COR-L47 (cell line): ENCODE data around the gene HTT.

Source experiments
- DNase-seq: peaks from one replicate; lab custom pipeline; 2025; lab: John Stamatoyannopoulos, UW

The HTT gene

GRCh38 chr4:3234171-3235029 lies 159.9 kb downstream of the HTT start:
- no peak for DNase-seq

- no peak for DNase-seq
Observed at GRCh38 chr4:3235030-3235345, 160.5 kb downstream of the HTT start.

GRCh38 chr4:3235581-3235980 lies 161.1 kb downstream of the HTT start:
- no peak for DNase-seq

- DNase-seq = no peak
Observed at GRCh38 chr4:3236326-3236878, 161.9 kb downstream of the HTT start.

GRCh38 chr4:3237266-3237665 lies 162.8 kb downstream of the HTT start:
- DNase-seq = no peak

- DNase-seq = no peak
Observed at GRCh38 chr4:3237712-3238560, 163.5 kb downstream of the HTT start.

GRCh38 chr4:3238721-3239120 lies 164.2 kb downstream of the HTT start:
- no peak for DNase-seq

GRCh38 chr4:3239303-3239702 lies 164.8 kb downstream of the HTT start:
- DNase-seq = no peak

- peak; percentile 97 for DNase-seq
Observed at GRCh38 chr4:3239998-3240920, 165.8 kb downstream of the HTT start.

GRCh38 chr4:3240936-3241522 lies 166.5 kb downstream of the HTT start:
- DNase-seq = peak; percentile 73

GRCh38 chr4:3241898-3242524 lies 167.5 kb downstream of the HTT start:
- no peak for DNase-seq

- DNase-seq = peak; percentile 38
Observed at GRCh38 chr4:3243136-3243780, 168.8 kb downstream of the HTT start.

- DNase-seq = no peak
Observed at GRCh38 chr4:3244002-3244401, 169.5 kb downstream of the HTT start.

GRCh38 chr4:3244747-3245146 lies 170.3 kb downstream of the HTT start:
- DNase-seq = no peak

GRCh38 chr4:3245676-3246075 lies 171.2 kb downstream of the HTT start:
- no peak for DNase-seq

- DNase-seq = no peak
Observed at GRCh38 chr4:3246458-3247398, 172.2 kb downstream of the HTT start.

GRCh38 chr4:3247399-3248177 lies 173.1 kb downstream of the HTT start:
- DNase-seq = no peak

GRCh38 chr4:3248178-3248480 lies 173.6 kb downstream of the HTT start:
- no peak for DNase-seq
